AG10803 (cell line): ENCODE measurements around the gene ZC3H15.

ENCODE experiments used
- DNase-seq: peaks from one replicate; pipeline ENCODE4 v3.0.0; 2010; ENCODE audit warnings: low read depth
- H3K4me3 ChIP-seq: 2 replicates; pipeline ENCODE4 v1.5.1; 2011; ENCODE audit warnings: mild to moderate bottlenecking, low read length, control low read depth
- CTCF ChIP-seq: conservative IDR thresholded peaks from 2 replicates; pipeline ENCODE4 v1.5.1; 2011; ENCODE audit warnings: mild to moderate bottlenecking, low read length, control low read depth, inconsistent platforms

Gene ZC3H15

GRCh38 chr2:186531257-186531775, 45.3 kb downstream of the ZC3H15 start:
- no peak overlapping the region for H3K4me3 ChIP-seq
- DNase-seq, result no peak
- TF ChIP-seq CTCF, result no peak

- TF ChIP-seq CTCF, result no peak
- DNase-seq, result no peak
- H3K4me3 ChIP-seq, result no peak overlapping the region
Observed at GRCh38 chr2:186532891-186533290, 46.8 kb downstream of the ZC3H15 start.

GRCh38 chr2:186533717-186534116, 47.7 kb downstream of the ZC3H15 start:
- TF ChIP-seq CTCF, result no peak
- no peak overlapping the region for H3K4me3 ChIP-seq
- no peak for DNase-seq

GRCh38 chr2:186534406-186534805, 48.3 kb downstream of the ZC3H15 start:
- DNase-seq, result no peak
- no peak overlapping the region for H3K4me3 ChIP-seq
- TF ChIP-seq CTCF, result no peak

- TF ChIP-seq CTCF, result no peak
- no peak for DNase-seq
- H3K4me3 ChIP-seq, result no peak overlapping the region
Observed at GRCh38 chr2:186535861-186536260, 49.8 kb downstream of the ZC3H15 start.

- no peak overlapping the region for H3K4me3 ChIP-seq
- no peak for DNase-seq
- TF ChIP-seq CTCF, result no peak
Observed at GRCh38 chr2:186537019-186537418, 51.0 kb downstream of the ZC3H15 start.

GRCh38 chr2:186540941-186541340, 54.9 kb downstream of the ZC3H15 start:
- H3K4me3 ChIP-seq, result no peak overlapping the region
- peak; percentile 69 for DNase-seq
- no peak for TF ChIP-seq CTCF
